ENCODE data around the gene EIF4E2. TPM values are rescaled to one million over a fixed set of nuclear protein-coding genes. Genes with fewer than 3 reads are reported as not detected.
A peak's percentile ranks its signal among the peaks of the same experiment; 100 is the strongest.

The EIF4E2 gene
- total RNA-seq, 3 donors from 2014 or later: 31.6 to 57.4 (median 36.1) TPM

DNA sequence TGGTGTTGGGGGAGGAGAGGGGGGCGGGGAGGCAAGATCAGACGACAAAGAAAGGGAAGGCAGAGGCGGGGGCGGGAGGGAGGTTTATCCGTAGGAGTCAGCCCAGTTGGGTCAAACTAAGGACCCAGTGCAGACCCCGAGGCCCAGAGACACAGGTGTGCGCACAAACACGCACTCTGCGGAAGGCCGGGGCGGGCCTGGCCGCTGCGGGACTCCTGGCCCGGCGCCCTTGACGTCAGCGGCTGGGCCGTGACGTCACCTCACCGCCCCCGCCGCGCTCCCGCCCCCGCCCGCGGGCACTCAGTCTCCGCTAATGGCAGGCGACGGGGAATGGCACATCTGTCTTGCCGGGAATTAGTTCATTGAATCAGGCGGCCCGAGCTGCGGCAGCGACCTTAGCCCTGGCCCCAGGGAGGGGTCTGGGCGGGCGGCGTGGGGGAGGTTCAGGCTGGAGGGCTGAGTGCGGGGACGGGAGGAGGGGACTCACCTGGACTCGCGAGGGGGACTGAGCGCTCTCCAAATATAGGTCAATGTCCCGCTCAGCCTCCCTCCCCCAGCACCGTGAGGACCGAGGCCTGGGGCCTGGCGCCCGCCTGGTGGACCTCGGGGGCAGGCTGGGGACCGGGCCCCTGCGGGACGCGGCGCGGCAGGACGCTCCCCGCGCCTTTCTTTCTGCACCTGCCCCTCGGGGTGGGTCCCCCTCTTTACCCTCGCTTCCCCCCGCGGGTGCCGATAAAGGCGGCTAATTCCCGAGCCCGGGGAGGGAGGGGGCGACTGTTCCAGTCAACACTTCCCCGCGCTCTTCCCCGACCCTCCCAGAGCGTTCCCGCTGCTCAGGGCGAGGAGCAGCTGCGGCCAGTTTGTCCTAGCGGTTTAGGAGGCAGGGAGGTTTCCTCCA lies 47.3 kb upstream of the EIF4E2 start:
- no peak overlapping the region for H3K27ac ChIP-seq
- peak in 1 of 2 donors; percentile 18 for DNase-seq (ENCODE audit: low spot score in 2 of 2)
- peaks cover 0 to 6% of the 10 kb centered on the region in 2 donors for H3K4me1 ChIP-seq
- intact Hi-C loops (cut with DNase I; ENCODE audit: low total_unique reads): no loop called here
- TF ChIP-seq POLR2AphosphoS5 (IDR thresholded peaks at IDR 0.05): no peak
- no peak for TF ChIP-seq POLR2A (IDR thresholded peaks at IDR 0.05)
- TF ChIP-seq CTCF (IDR thresholded peaks at IDR 0.05): no peak
- H3K4me3 ChIP-seq: peak overlapping the region; percentile 28 to 68 (median 56)
- H3K36me3 ChIP-seq: no peaks in the 10 kb centered on the region
- H3K9me3 ChIP-seq: no peaks in the 10 kb centered on the region
- peaks cover 0 to 11% of the 10 kb centered on the region in 2 donors for H3K27me3 ChIP-seq

DNA sequence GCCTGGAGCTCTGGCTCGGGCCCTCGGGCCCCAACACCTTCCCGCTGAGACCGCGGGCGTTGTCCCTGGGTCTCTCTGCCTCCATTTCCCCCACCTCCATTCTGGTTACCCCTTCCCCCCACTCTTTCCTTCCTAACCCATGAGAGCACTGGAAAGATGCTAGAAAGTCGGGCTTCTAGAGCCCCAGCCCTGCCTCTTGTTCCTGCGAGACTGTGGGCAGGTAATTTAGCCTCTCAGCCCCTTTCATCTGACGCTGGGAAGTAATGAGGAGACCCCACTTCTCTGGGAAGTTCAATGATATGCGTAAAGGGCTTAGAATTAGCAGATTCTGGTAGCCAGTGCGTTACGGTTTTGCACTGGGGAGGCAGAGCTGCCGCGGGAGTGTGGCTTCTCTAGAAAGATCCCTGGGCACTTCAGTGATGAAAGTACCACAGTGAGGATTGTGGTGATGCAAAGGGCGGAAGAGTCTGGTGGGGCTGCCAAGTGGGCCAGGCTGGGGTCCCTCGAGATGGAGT lies 46.6 kb upstream of the EIF4E2 start:
- peaks cover 0 to 11% of the 10 kb centered on the region in 2 donors for H3K27me3 ChIP-seq
- H3K27ac ChIP-seq: no peak overlapping the region
- TF ChIP-seq POLR2A (IDR thresholded peaks at IDR 0.05) (no peak), CTCF (IDR thresholded peaks at IDR 0.05) (no peak), POLR2AphosphoS5 (IDR thresholded peaks at IDR 0.05) (no peak)
- peak overlapping the region; percentile 28 to 68 (median 56) for H3K4me3 ChIP-seq
- intact Hi-C loops (cut with DNase I; ENCODE audit: low total_unique reads): no loop called here
- H3K4me1 ChIP-seq: peaks cover 0 to 6% of the 10 kb centered on the region in 2 donors
- H3K36me3 ChIP-seq: no peaks in the 10 kb centered on the region
- H3K9me3 ChIP-seq: no peaks in the 10 kb centered on the region
- DNase-seq (ENCODE audit: low spot score in 2 of 2): no peak

- peaks cover 0 to 11% of the 10 kb centered on the region in 2 donors for H3K27me3 ChIP-seq
- no peak overlapping the region for H3K27ac ChIP-seq
- intact Hi-C loops (cut with DNase I; ENCODE audit: low total_unique reads): no loop called here
- H3K4me3 ChIP-seq: no peak overlapping the region
- H3K9me3 ChIP-seq: no peaks in the 10 kb centered on the region
- H3K36me3 ChIP-seq: no peaks in the 10 kb centered on the region
- TF ChIP-seq POLR2A (IDR thresholded peaks at IDR 0.05): no peak
- no peak for TF ChIP-seq CTCF (IDR thresholded peaks at IDR 0.05)
- TF ChIP-seq POLR2AphosphoS5 (IDR thresholded peaks at IDR 0.05): no peak
- no peak for DNase-seq (ENCODE audit: low spot score in 2 of 2)
- peaks cover 0 to 6% of the 10 kb centered on the region in 2 donors for H3K4me1 ChIP-seq
Measured at GRCh38 chr2:232504438-232504837, 46.1 kb upstream of the EIF4E2 start.

GRCh38 chr2:232505856-232506255 lies 44.6 kb upstream of the EIF4E2 start:
- TF ChIP-seq POLR2AphosphoS5 (IDR thresholded peaks at IDR 0.05): no peak
- TF ChIP-seq POLR2A (IDR thresholded peaks at IDR 0.05): no peak
- TF ChIP-seq CTCF (IDR thresholded peaks at IDR 0.05): no peak
- intact Hi-C loops (cut with DNase I; ENCODE audit: low total_unique reads): no loop called here
- DNase-seq (ENCODE audit: low spot score in 2 of 2): no peak
- H3K9me3 ChIP-seq: no peaks in the 10 kb centered on the region
- H3K27ac ChIP-seq: no peak overlapping the region
- no peaks in the 10 kb centered on the region for H3K36me3 ChIP-seq
- H3K4me3 ChIP-seq: no peak overlapping the region
- H3K27me3 ChIP-seq: peaks cover 0 to 11% of the 10 kb centered on the region in 2 donors
- peaks cover 0 to 6% of the 10 kb centered on the region in 2 donors for H3K4me1 ChIP-seq

- Histone ChIP-seq H3K27ac (no peak overlapping the region), H3K9me3 (no peaks in the 10 kb centered on the region), H3K27me3 (peaks cover 0 to 11% of the 10 kb centered on the region in 2 donors), H3K4me3 (no peak overlapping the region), H3K4me1 (peaks cover 0 to 6% of the 10 kb centered on the region in 2 donors), H3K36me3 (no peaks in the 10 kb centered on the region)
- TF ChIP-seq POLR2AphosphoS5 (IDR thresholded peaks at IDR 0.05): no peak
- no peak for TF ChIP-seq CTCF (IDR thresholded peaks at IDR 0.05)
- TF ChIP-seq POLR2A (IDR thresholded peaks at IDR 0.05): no peak
- intact Hi-C loops (cut with DNase I; ENCODE audit: low total_unique reads): no loop called here
- no peak for DNase-seq (ENCODE audit: low spot score in 2 of 2)
Measured at GRCh38 chr2:232506709-232507108, 43.8 kb upstream of the EIF4E2 start.

All from breast epithelium (tissue), 4 donors.